ENCODE measurements around the gene TCIRG1. TPM values are rescaled to one million over a fixed set of nuclear protein-coding genes. Genes with fewer than 3 reads are reported as not detected.

The TCIRG1 gene
- total RNA-seq, 4 donors from 2014 or later, result 29.6 to 57.1 (median 34.8) TPM

- peak in 1 of 2 donors; percentile 48 for DNase-seq (ENCODE audit: low spot score in 2 of 2)
- 95 to 99% methylated on average over 7 of the region's 7 CpGs for WGBS, 2 donors
- intact Hi-C loops (cut with DNase I; ENCODE audit: low total_unique reads), result no loop called here
- H3K4me3 ChIP-seq (ENCODE audit: low read depth, poor library complexity, severe bottlenecking), result no peak overlapping the region
- TF ChIP-seq POLR2A (IDR thresholded peaks at IDR 0.05), result no peak
- TF ChIP-seq CTCF (IDR thresholded peaks at IDR 0.05), result no peak
These were observed 22.7 kb downstream of the TCIRG1 start for GRCh38 chr11:68061508-68061907.

- intact Hi-C loops (cut with DNase I; ENCODE audit: low total_unique reads), result no loop called here
- no peak for DNase-seq (ENCODE audit: low spot score in 2 of 2)
- WGBS, 2 donors, result 86 to 96% methylated on average over 2 of the region's 2 CpGs
- H3K4me3 ChIP-seq (ENCODE audit: low read depth, poor library complexity, severe bottlenecking), result no peak overlapping the region
- TF ChIP-seq CTCF (IDR thresholded peaks at IDR 0.05), result no peak
- no peak for TF ChIP-seq POLR2A (IDR thresholded peaks at IDR 0.05)
These were observed 26.1 kb downstream of the TCIRG1 start for GRCh38 chr11:68064926-68065325.

GRCh38 chr11:68065841-68066240 is 27.0 kb downstream of the TCIRG1 start:
- no peak overlapping the region for H3K4me3 ChIP-seq (ENCODE audit: low read depth, poor library complexity, severe bottlenecking)
- DNase-seq (ENCODE audit: low spot score in 2 of 2), result no peak
- 88 to 90% methylated on average over 5 of the region's 5 CpGs for whole genome bisulfite sequencing, 2 donors
- no peak for TF ChIP-seq CTCF (IDR thresholded peaks at IDR 0.05)
- no peak for TF ChIP-seq POLR2A (IDR thresholded peaks at IDR 0.05)
- intact Hi-C loops (cut with DNase I; ENCODE audit: low total_unique reads), result no loop called here

GRCh38 chr11:68066742-68067141 is 27.9 kb downstream of the TCIRG1 start:
- TF ChIP-seq POLR2A (IDR thresholded peaks at IDR 0.05) (no peak), CTCF (IDR thresholded peaks at IDR 0.05) (no peak)
- no peak overlapping the region for H3K4me3 ChIP-seq (ENCODE audit: low read depth, poor library complexity, severe bottlenecking)
- intact Hi-C loops (cut with DNase I; ENCODE audit: low total_unique reads), result no loop called here
- whole genome bisulfite sequencing, 2 donors, result 76 to 84% methylated on average over 3 of the region's 3 CpGs
- no peak for DNase-seq (ENCODE audit: low spot score in 2 of 2)

- no peak overlapping the region for H3K4me3 ChIP-seq (ENCODE audit: low read depth, poor library complexity, severe bottlenecking)
- TF ChIP-seq CTCF (IDR thresholded peaks at IDR 0.05) (no peak), POLR2A (IDR thresholded peaks at IDR 0.05) (no peak)
- DNase-seq (ENCODE audit: low spot score in 2 of 2), result no peak
- intact Hi-C loops (cut with DNase I; ENCODE audit: low total_unique reads), result no loop called here
- WGBS, 2 donors, result 96 to 97% methylated on average over 5 of the region's 5 CpGs
These were observed 29.2 kb downstream of the TCIRG1 start for GRCh38 chr11:68067991-68068390.

GRCh38 chr11:68071281-68072048 is 32.6 kb downstream of the TCIRG1 start:
- no peak overlapping the region for H3K4me3 ChIP-seq (ENCODE audit: low read depth, poor library complexity, severe bottlenecking)
- intact Hi-C loops (cut with DNase I; ENCODE audit: low total_unique reads), result no loop called here
- DNase-seq (ENCODE audit: low spot score in 2 of 2), result no peak
- WGBS, 2 donors, result 77 to 88% methylated on average over 3 of the region's 3 CpGs
- no peak for TF ChIP-seq CTCF (IDR thresholded peaks at IDR 0.05)
- TF ChIP-seq POLR2A (IDR thresholded peaks at IDR 0.05), result no peak

All from lower leg skin (tissue), 4 donors.